Tongue (tissue), 2 donors: ENCODE data around the gene MICALL1. TPM values are rescaled to one million over a fixed set of nuclear protein-coding genes. Genes with fewer than 3 reads are reported as not detected.

Experiments
- DNase-seq: peaks from one replicate; pipeline ENCODE4 v3.0.0-alpha.2; 2015
- total RNA-seq: library from RNA; depleted of rRNA; stranded (reverse); fragments of >200 nt; gene quantifications from one replicate; pipeline ENCODE4 v1.2.3, GENCODE V29; 2014

The MICALL1 gene, protein sequence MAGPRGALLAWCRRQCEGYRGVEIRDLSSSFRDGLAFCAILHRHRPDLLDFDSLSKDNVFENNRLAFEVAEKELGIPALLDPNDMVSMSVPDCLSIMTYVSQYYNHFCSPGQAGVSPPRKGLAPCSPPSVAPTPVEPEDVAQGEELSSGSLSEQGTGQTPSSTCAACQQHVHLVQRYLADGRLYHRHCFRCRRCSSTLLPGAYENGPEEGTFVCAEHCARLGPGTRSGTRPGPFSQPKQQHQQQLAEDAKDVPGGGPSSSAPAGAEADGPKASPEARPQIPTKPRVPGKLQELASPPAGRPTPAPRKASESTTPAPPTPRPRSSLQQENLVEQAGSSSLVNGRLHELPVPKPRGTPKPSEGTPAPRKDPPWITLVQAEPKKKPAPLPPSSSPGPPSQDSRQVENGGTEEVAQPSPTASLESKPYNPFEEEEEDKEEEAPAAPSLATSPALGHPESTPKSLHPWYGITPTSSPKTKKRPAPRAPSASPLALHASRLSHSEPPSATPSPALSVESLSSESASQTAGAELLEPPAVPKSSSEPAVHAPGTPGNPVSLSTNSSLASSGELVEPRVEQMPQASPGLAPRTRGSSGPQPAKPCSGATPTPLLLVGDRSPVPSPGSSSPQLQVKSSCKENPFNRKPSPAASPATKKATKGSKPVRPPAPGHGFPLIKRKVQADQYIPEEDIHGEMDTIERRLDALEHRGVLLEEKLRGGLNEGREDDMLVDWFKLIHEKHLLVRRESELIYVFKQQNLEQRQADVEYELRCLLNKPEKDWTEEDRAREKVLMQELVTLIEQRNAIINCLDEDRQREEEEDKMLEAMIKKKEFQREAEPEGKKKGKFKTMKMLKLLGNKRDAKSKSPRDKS
- 19.3 TPM for total RNA-seq

DNA sequence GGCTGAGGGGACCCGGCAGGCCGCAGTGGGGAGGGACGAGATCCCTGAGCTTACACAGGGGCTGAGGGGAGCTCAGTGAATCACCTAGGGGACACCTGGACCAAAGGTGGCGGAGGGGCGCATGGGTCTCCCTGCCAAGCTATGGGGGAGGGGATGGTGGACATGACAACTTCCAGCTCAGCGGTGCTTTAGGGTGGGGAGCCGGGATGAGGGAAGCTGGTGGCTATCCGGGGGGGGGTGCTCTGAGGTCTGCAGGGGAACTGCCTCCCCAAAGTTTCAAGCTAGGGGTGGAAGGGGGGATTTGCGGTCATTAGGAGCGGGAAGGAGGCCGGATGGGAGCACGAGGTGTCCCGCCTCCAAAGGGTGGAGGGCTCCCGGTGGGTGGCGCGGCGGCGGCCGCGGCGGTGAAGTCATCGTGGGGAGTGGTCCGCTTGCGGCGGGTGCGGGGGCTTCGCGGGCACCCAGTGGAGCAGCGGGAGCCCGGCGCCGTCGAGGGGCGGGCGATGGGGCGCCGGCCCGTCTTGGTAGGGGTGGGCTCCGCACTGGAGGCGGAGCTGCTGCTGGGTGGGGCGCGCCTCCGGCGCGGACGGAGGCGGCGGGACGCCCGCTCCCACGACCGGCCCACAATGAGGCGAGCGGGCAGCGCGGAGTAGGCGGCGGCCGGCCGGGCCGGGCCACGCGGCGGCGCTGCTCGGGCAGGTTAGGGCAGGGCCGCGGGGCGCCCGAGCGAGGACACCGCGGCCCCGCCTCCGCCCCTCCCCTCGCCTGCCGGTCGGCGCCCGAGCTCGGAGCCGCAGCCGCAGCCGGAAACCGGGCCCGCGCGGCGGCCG, at the start of gene MICALL1:
MICALL1 (plus strand) TSS at position 764 of the 830 bp plus-strand sequence. CDS start 126 bp downstream, outside the sequence.
- peak; percentile 77 for DNase-seq

GRCh38 chr22:37860796-37861421, 45.2 kb upstream of the MICALL1 start:
- no peak for DNase-seq

DNA sequence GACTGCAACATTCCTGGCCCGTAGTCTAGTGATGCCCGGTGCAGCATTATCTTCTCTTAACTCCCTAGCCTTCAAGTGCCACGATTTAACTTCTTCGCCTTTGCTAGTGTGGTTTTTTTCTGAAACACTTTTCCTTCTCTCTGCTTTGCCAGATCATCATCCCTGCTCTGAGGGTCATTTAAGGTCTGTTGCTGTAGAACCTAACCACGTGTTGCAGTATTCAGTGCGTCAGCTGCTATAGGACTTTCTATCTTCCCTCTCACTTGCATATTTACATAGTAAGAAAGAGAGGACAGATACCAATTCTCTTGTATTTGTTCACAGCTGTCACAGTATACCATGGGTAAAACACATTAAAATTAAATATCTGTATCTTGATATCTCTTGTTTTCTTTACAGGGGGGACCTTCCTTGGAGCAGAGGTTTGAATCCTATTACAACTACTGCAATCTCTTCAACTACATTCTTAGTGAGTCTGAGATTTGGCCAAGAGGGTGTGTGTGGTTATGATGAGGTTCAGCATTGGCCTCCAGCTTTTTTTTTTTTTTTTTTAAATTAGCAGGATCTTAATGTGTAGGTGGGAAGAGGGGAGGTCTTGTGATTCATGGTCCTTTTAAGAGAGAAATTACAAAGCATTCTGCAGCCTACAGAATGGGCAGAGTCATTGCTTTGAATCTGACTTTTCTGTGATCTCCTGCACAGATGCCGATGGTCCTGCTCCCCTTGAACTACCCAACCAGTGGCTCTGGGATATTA, 43.3 kb upstream of the MICALL1 start:
- DNase-seq = no peak

DNA sequence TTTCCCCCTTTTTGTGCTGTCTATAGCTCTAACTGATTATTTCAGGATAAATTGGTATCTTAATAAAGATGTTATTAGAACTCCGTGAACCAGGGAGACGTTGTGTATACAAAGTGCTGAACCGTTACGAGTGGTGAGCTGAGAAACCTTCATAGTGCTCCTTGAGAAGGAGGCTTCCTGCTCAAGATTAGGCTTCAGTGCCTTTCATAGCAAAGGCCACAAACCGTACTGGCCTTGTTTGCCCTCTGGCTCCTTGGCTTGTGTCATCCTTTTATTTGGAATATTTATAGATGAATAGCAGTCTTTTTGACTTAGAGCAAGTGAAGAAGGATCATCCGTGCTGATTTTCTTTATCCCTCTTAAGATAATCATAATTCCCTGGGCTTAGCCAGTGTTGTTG, 40.6 kb upstream of the MICALL1 start:
- no peak for DNase-seq

DNA sequence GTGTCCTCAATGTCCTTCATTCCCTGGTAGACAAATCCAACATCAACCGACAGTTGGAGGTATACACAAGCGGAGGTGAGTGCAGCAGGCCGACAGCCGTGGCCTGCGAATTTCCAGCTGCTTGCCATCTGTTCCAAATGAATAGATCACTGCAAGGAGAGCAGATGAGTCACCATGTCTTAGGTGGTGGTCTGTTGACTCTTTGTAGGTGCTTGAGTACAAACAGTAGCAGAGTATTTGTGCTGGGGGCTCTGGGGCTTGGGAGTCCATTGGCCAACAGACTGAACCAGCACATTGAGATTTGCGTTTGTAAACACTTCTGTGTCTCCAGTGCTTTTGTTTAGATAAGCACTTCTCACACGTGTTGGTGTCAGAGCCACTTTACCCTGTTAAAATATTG, 35.8 kb upstream of the MICALL1 start:
- DNase-seq = no peak

DNA sequence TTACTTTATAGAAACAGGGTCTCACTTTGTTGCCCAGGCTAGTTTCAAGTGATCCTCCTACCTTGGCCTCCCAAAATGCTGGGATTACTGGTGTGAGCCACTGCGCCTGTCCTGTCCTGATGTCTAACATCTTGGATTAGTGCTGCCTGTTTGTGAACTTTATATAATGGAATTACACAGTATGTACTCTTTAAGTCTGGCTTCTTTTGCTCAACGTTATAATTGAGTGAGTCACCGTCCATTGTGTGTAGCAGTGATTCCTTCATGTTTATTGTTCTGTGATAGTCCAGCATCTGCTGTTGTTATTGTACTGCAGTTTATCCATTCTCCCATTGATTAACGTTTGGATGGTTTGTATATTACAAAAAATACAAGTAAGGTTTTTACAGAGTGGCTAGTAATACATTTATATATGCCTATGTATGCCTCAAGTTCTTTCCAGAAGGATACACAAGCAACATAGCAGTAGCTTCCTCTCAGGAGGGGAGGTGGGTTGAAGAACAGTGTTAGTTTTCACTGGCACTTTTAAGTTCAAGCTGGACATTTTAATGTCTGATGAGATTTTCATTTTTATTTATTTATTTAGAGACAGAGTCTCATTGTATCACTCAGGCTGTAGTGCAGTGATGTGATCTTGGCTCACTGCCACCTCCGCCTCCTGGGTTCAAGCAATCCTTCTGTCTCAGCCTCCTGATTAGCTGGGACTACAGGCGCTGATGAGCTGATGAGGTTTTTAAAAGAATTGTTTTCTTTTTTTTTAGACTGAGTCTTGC, 25.2 kb upstream of the MICALL1 start:
- DNase-seq = no peak

GRCh38 chr22:37884420-37884819, 21.7 kb upstream of the MICALL1 start:
- peak; percentile 57 for DNase-seq

DNA sequence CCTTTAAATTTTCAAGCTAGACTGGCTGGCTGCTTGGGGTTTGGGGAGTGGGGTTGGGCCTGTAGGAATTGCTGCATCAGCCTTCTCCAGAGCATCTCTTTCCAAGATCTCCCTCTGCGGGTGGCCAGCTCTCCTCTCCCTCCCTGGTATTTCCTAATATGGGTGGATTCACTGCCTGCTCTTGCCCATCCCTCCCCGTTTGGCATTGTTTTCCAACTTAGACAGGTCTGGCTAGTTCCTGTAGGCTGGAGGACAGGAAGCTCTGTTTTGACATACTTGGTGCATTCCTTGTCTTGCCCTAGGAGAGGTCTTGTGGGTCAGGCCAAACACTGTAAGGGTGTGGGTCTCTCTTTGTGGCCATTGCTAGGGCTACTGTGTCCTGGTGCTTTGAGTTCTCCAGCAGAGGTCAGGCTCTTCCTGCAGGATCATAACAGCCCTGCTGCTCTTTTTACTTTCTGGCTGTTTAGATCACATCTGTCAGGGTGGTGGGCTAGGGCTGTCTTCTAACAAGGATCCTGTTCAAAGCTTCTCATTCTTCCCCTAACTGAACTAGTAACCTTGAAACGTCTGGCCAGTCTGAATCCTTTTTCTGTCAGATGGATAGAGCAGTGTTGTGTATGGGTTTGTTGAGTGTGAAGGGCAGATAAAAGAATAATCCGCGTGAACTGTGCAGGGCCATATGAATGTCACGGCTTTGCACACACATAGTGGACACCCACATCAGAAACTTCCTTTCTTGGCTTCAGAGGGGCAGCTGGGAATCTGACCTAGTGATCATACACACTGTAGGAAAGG, 18.3 kb upstream of the MICALL1 start:
- DNase-seq = no peak

DNA sequence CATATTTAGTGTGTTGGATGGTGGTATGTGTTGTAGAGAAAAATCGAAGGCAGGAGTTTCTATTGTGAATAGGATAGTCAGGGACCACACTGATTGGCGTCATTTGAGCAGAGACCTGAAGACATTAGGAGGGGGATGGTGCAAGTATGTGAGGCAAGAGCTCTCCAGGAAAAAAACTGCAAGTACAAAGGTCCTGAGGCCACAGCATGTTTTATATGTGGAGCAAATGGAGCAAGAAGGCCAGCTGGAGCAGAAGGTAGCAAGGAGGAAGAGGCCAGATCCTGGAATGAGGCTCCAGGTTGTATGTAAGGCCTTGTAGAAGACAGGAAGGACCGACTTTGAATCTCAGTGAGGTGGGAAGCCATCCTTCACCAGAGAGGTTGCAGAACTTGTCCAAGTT, 14.2 kb upstream of the MICALL1 start:
- no peak for DNase-seq

GRCh38 chr22:37892566-37893335, 13.3 kb upstream of the MICALL1 start:
- peak; percentile 89 for DNase-seq

GRCh38 chr22:37893583-37893983, 12.5 kb upstream of the MICALL1 start:
- no peak for DNase-seq

DNA sequence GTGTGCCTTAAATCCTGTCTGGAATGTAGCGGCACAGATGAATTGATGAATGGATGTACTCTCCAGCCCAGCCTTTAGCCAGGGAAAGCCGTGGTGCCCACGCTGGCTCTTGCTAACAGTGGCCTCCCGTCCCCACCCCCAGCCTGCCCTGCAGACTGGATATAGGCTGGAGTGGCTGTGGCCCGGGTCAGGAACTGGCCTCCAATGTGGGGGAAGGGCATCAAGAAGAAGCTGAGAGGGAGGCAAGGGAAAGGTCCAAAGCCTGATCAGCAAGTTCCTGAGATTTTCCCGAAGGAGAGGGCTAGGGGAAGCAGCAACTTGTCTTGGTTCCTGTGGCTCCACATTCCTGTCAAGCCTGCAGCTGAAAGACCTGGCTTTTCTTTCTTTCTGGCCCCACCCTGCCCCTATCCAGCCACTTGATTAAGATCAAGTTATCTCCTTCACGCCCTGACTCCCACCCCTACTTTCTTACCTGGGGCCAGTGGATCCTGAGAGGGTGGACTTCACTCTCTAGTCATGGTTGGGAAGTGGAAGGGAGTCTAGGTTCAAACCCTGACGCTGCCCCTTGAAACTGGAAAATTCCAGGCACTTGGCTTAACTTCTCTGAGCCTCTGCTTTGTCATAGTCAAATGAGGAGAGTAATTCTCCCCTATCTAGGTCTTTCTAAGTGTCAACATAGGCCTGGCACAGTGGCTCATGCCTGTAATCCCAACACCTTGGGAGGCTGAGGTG, 11.0 kb upstream of the MICALL1 start:
- DNase-seq = peak; percentile 48

GRCh38 chr22:37896181-37896592, 9.9 kb upstream of the MICALL1 start:
- peak; percentile 41 for DNase-seq

- DNase-seq = no peak
Observed at GRCh38 chr22:37896939-37897338, 9.2 kb upstream of the MICALL1 start.

- no peak for DNase-seq
Observed at GRCh38 chr22:37897807-37898206, 8.3 kb upstream of the MICALL1 start.

GRCh38 chr22:37898441-37899181, 7.5 kb upstream of the MICALL1 start:
- DNase-seq = peak; percentile 73
